Cardiac muscle cell (in vitro differentiated cells and primary cell): Measurements from ENCODE around the gene CAMSAP1. TPM values are rescaled to one million over a fixed set of nuclear protein-coding genes. Genes with fewer than 3 reads are reported as not detected.

ENCODE experiments used
- DNase-seq, 2 donors: peaks; one replicate each; pipeline versions ENCODE4 v3.0.0 to v3.0.0-alpha.2; 2010 to 2017; ENCODE audit warnings: low read depth in 1 of 2, low spot score in 1 of 2
- H3K27ac ChIP-seq: fragments of 200-600 bp; sonication (generic); 2 replicates; pipeline ENCODE4 v1.5.1; 2016
- H3K27me3 ChIP-seq: fragments of 200-600 bp; sonication (generic); 2 replicates; pipeline ENCODE4 v1.6.0; 2016; ENCODE audit warnings: control low read depth
- H3K36me3 ChIP-seq: fragments of 200-600 bp; sonication (generic); 2 replicates; pipeline ENCODE4 v1.5.1; 2016; ENCODE audit warnings: control low read depth
- H3K4me1 ChIP-seq: fragments of 200-600 bp; sonication (generic); 2 replicates; pipeline ENCODE4 v1.8.1; 2017; ENCODE audit warnings: low read depth, mild to moderate bottlenecking, mixed run types
- H3K4me3 ChIP-seq: fragments of 200-600 bp; sonication (generic); 2 replicates; pipeline ENCODE4 v1.5.1; 2016; ENCODE audit warnings: mild to moderate bottlenecking
- H3K9me3 ChIP-seq: fragments of 200-600 bp; sonication (generic); 2 replicates; pipeline ENCODE4 v1.5.1; 2017; ENCODE audit warnings: low read depth, mild to moderate bottlenecking, control low read depth
- polyA plus RNA-seq: library from polyadenylated mRNA; unstranded; fragments of >200 nt; fragmentation: Nextera tagmentation; extraction: Ambion mirVana; gene quantifications from 2 replicates; pipeline ENCODE4 v1.2.1, GENCODE V29; 2016
- total RNA-seq: library from RNA; depleted of rRNA; stranded (reverse); fragments of >200 nt; gene quantifications from 2 replicates; pipeline ENCODE4 v1.2.3, GENCODE V29; 2016
- TF ChIP-seq, protein P1 (sequence below): IDR thresholded peaks from 2 replicates; pipeline ENCODE4 v1.5.1; 2012; ENCODE audit warnings: low read depth, mild to moderate bottlenecking, low read length

Gene CAMSAP1, protein sequence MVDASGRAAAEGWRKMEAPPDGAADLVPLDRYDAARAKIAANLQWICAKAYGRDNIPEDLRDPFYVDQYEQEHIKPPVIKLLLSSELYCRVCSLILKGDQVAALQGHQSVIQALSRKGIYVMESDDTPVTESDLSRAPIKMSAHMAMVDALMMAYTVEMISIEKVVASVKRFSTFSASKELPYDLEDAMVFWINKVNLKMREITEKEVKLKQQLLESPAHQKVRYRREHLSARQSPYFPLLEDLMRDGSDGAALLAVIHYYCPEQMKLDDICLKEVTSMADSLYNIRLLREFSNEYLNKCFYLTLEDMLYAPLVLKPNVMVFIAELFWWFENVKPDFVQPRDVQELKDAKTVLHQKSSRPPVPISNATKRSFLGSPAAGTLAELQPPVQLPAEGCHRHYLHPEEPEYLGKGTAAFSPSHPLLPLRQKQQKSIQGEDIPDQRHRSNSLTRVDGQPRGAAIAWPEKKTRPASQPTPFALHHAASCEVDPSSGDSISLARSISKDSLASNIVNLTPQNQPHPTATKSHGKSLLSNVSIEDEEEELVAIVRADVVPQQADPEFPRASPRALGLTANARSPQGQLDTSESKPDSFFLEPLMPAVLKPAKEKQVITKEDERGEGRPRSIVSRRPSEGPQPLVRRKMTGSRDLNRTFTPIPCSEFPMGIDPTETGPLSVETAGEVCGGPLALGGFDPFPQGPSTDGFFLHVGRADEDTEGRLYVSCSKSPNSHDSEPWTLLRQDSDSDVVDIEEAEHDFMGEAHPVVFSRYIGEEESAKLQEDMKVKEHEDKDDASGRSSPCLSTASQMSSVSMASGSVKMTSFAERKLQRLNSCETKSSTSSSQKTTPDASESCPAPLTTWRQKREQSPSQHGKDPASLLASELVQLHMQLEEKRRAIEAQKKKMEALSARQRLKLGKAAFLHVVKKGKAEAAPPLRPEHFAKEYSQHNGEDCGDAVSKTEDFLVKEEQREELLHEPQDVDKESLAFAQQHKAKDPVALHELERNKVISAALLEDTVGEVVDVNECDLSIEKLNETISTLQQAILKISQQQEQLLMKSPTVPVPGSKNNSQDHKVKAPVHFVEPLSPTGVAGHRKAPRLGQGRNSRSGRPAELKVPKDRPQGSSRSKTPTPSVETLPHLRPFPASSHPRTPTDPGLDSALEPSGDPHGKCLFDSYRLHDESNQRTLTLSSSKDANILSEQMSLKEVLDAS (N-terminal part only)
- 47.1 and 64.1 TPM in 2 replicates for total RNA-seq
- polyA plus RNA-seq: 7.8 and 13.0 TPM in 2 replicates

DNA sequence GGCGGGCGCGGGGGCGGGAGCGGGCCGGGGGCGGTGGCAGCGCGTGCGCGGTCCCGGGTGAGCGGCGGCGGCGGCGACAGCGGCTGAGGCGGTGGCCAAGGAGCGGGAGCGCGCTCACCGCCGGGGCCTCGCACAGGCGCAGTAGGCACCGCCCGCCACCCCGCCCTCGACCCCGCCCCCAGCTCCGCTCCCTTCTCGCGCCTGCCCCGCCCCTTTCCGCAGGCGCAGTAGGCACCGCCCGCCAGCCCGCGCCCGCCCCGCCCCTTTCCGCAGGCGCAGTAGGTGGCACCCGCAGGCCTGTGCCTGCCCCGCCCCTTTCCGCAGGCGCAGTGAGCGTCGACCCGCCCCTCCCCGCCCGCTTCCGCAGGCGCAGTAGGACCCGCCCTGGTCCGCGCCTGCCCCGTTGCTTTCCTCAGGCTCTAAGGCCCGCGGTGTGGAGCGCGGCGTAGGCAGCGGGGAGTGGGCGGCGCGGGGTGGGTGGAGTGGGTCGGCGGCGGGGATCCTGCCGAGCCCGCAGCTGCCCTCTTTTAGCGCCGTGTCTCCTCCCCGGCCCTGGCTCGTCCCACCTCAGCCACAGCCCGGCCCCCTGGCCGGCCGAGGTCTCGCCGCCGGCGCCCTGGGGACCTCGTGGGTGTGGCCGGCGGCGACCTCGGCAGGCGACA is at the start of gene CAMSAP1:
CAMSAP1 (minus strand) TSS at position 116 of the 662 bp plus-strand sequence. CDS start 387 bp downstream, outside the sequence.
- Histone ChIP-seq H3K9me3 (no peaks in the 10 kb centered on the region), H3K27ac (peak within 1 kb of the TSS; percentile 47), H3K27me3 (no peaks in the 10 kb centered on the region), H3K36me3 (no peaks in the 10 kb centered on the region), H3K4me1 (peaks cover 11% of the 10 kb centered on the region), H3K4me3 (peak within 1 kb of the TSS; percentile 73)
- peak; percentile 97 for DNase-seq
- TF ChIP-seq, protein P1, sequence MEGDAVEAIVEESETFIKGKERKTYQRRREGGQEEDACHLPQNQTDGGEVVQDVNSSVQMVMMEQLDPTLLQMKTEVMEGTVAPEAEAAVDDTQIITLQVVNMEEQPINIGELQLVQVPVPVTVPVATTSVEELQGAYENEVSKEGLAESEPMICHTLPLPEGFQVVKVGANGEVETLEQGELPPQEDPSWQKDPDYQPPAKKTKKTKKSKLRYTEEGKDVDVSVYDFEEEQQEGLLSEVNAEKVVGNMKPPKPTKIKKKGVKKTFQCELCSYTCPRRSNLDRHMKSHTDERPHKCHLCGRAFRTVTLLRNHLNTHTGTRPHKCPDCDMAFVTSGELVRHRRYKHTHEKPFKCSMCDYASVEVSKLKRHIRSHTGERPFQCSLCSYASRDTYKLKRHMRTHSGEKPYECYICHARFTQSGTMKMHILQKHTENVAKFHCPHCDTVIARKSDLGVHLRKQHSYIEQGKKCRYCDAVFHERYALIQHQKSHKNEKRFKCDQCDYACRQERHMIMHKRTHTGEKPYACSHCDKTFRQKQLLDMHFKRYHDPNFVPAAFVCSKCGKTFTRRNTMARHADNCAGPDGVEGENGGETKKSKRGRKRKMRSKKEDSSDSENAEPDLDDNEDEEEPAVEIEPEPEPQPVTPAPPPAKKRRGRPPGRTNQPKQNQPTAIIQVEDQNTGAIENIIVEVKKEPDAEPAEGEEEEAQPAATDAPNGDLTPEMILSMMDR: no peak

DNA sequence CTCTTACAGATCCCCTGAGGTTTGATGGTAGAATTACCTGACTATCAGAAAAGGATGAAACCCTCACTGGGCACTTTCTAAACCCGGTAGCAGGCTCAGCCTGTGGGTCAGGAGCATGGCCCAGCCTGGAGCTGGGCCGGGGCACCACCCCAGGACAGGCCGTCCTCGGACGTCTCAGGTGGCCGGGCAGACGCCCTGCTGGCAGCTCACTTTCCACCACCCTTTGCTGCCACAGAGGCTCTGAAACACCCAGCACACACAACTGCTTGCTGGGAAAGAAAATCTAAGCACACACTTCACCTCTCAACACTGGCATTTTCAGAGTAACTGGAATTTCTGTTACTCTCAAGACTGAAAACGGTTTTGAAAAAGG is 49.4 kb upstream of the CAMSAP1 start:
- Histone ChIP-seq H3K36me3 (peaks cover 11% of the 10 kb centered on the region), H3K9me3 (no peaks in the 10 kb centered on the region), H3K4me1 (peaks cover 9% of the 10 kb centered on the region), H3K27me3 (no peaks in the 10 kb centered on the region), H3K4me3 (no peak overlapping the region), H3K27ac (no peak overlapping the region)
- TF ChIP-seq, protein P1: no peak
- DNase-seq: no peak

DNA sequence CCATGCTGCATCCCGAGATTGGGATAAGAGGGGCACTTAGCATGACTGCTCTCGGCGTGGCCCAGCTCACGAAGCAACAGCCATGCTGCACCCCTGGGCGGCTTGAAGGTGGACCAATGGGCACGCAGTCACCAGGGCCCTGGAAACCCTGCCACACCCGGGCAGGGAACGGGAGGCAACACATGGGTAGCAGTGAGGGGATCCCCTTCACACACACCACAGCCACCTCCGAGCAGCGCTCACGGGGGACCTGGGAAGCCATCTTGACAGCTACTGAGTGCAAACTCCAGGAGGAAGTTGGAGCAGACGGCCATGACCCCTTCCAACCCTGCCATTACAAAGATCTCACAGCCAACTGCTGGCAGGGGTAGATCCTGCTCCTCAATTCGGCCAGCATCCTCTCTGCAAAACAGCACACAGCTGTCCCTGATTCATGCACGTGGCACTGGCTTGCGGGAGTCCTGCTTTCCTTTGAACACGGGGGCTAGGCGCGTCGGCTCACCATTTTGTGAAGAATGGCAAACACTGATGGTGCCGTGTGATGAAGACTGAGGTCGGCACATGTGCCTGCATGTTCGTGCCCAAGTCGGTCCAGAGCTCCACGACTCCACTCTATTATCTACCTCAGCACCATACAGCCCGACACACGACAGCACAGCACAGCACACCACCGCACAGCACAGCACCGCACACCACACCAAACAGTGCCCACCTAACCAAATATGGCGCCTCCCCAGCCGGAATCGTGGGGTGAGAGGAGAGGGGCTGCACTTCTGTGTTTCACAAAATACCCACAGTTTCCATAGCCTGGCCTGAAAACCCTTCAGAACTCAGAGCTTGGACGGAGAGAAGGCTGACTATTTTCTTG is 48.8 kb upstream of the CAMSAP1 start:
- no peak for DNase-seq
- H3K36me3 ChIP-seq: peaks cover 11% of the 10 kb centered on the region
- no peak overlapping the region for H3K4me3 ChIP-seq
- TF ChIP-seq, protein P1: no peak
- H3K4me1 ChIP-seq: peaks cover 9% of the 10 kb centered on the region
- H3K27me3 ChIP-seq: no peaks in the 10 kb centered on the region
- no peak overlapping the region for H3K27ac ChIP-seq
- no peaks in the 10 kb centered on the region for H3K9me3 ChIP-seq

DNA sequence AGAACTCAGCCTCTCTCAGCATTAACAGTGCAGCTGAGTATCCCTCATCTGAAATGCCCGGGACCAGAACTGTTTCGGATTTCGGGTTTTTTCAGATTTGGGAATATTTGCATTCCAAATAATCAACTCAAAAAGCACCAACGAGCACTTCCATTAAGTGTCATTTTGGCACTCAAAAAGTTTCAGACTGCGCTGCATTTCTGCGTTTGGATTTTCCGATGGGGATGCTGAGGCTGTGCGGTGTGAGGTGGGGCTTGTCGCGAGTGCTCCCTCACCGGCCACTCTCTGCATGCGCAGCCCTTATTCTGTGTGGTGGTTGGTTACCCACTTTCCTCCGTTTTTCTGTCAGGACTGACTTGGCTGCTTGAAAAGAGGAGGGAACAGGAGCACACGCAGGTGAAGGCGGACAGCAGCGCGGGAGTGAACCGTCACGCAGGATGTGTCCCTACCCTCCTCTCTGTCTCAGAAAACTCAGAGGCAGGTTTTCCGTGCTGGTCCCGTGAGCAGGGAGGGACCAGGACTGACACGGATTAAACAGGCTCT is 45.4 kb upstream of the CAMSAP1 start:
- Histone ChIP-seq H3K36me3 (peaks cover 11% of the 10 kb centered on the region), H3K27me3 (no peaks in the 10 kb centered on the region), H3K27ac (no peak overlapping the region), H3K4me3 (no peak overlapping the region), H3K9me3 (no peaks in the 10 kb centered on the region), H3K4me1 (no peaks in the 10 kb centered on the region)
- TF ChIP-seq, protein P1: no peak
- no peak for DNase-seq
